Measurements from ENCODE around the gene BUB3.

The BUB3 gene

DNA sequence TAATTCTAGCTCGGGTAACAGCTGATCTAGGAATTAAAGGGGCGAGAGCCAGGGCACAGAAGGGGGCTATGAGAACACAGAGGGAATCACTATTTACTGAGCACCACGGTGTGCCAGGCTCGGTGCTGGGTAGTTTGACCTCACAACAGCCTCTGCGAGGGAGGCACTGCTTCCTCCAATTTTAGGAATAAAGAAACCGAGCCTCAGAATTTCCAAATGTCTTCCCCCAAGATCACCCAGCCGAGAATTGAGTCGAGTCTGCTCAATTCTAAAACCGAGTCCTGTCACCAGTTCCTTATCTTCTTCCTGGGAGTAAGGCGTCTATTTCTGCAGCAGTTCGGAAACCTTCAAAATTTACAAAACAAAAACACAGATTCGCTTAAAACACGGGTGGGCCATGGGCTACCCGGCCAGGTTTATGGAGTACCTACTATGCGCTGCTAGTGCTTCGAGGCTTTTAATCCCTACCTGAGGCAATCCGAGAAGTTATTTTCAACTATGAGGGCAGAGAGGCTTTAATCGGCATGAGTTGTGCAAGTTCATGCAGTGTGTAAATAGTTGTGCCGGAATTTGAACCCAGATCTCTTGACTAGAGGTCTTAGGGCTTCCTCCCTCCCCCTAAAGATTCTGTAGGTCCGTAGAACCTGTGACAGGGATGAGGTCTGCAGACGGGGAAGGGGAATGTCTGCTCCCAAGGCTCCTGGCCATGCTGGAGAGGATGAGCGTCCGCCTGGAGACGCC lies 7.1 kb upstream of the BUB3 start:
- Histone ChIP-seq H3F3A (ENCODE audit: low read depth) (no peaks in the 10 kb centered on the region), H3K9me2 (replicated peaks; ENCODE audit: low read depth, low read length) (no peaks in the 10 kb centered on the region), H3K36me3 (ENCODE audit: insufficient read depth, low read length) (no peaks in the 10 kb centered on the region), H3K9me3 (ENCODE audit: insufficient read depth, low read depth, low read length) (no peaks in the 10 kb centered on the region), H3K27me3 (ENCODE audit: insufficient read depth, low read length, poor library complexity, severe bottlenecking) (no peaks in the 10 kb centered on the region), H3K79me2 (ENCODE audit: insufficient read depth, low read length) (no peaks in the 10 kb centered on the region), H3K4me1 (ENCODE audit: insufficient read depth, low read length, poor library complexity, severe bottlenecking) (no peaks in the 10 kb centered on the region), H2AFZ (ENCODE audit: low read length) (no peak overlapping the region), H4K20me1 (ENCODE audit: insufficient read depth, low read length, poor library complexity, severe bottlenecking) (no peaks in the 10 kb centered on the region), H3K4me2 (ENCODE audit: low read depth, low read length, poor library complexity, severe bottlenecking) (no peak overlapping the region), H3K4me3 (ENCODE audit: low read length, poor library complexity, severe bottlenecking) (no peak overlapping the region), H3K9ac (ENCODE audit: low read depth, low read length, poor library complexity, severe bottlenecking) (no peak overlapping the region)
- no peak for TF ChIP-seq EZH2phosphoT487 (IDR thresholded peaks at IDR 0.05; ENCODE audit: borderline replicate concordance)

GRCh38 chr10:123147635-123148413 lies 6.4 kb upstream of the BUB3 start, which contains the start of gene HMX2:
Gene HMX2, plus strand, starts transcription at chr10:123148136. Its CDS starts 243 bp downstream, at chr10:123148379.
- H3K9me2 ChIP-seq (replicated peaks; ENCODE audit: low read depth, low read length): no peaks in the 10 kb centered on the region
- TF ChIP-seq, protein P1, sequence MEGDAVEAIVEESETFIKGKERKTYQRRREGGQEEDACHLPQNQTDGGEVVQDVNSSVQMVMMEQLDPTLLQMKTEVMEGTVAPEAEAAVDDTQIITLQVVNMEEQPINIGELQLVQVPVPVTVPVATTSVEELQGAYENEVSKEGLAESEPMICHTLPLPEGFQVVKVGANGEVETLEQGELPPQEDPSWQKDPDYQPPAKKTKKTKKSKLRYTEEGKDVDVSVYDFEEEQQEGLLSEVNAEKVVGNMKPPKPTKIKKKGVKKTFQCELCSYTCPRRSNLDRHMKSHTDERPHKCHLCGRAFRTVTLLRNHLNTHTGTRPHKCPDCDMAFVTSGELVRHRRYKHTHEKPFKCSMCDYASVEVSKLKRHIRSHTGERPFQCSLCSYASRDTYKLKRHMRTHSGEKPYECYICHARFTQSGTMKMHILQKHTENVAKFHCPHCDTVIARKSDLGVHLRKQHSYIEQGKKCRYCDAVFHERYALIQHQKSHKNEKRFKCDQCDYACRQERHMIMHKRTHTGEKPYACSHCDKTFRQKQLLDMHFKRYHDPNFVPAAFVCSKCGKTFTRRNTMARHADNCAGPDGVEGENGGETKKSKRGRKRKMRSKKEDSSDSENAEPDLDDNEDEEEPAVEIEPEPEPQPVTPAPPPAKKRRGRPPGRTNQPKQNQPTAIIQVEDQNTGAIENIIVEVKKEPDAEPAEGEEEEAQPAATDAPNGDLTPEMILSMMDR (conservative IDR thresholded peaks at IDR 0.05; ENCODE audit: low read length): no peak
- TF ChIP-seq EZH2phosphoT487 (IDR thresholded peaks at IDR 0.05; ENCODE audit: borderline replicate concordance): no peak
- no peak within 1 kb of the TSS for H3K4me3 ChIP-seq (ENCODE audit: low read length, poor library complexity, severe bottlenecking)
- no peaks in the 10 kb centered on the region for H3K4me1 ChIP-seq (ENCODE audit: insufficient read depth, low read length, poor library complexity, severe bottlenecking)
- no peaks in the 10 kb centered on the region for H3K79me2 ChIP-seq (ENCODE audit: insufficient read depth, low read length)
- no peaks in the 10 kb centered on the region for H3F3A ChIP-seq (ENCODE audit: low read depth)
- no peak within 1 kb of the TSS for H3K4me2 ChIP-seq (ENCODE audit: low read depth, low read length, poor library complexity, severe bottlenecking)
- H3K36me3 ChIP-seq (ENCODE audit: insufficient read depth, low read length): no peaks in the 10 kb centered on the region
- H3K9ac ChIP-seq (ENCODE audit: low read depth, low read length, poor library complexity, severe bottlenecking): no peak within 1 kb of the TSS
- no peak within 1 kb of the TSS for H2AFZ ChIP-seq (ENCODE audit: low read length)
- H3K27me3 ChIP-seq (ENCODE audit: insufficient read depth, low read length, poor library complexity, severe bottlenecking): no peaks in the 10 kb centered on the region
- H3K9me3 ChIP-seq (ENCODE audit: insufficient read depth, low read depth, low read length): no peaks in the 10 kb centered on the region
- H4K20me1 ChIP-seq (ENCODE audit: insufficient read depth, low read length, poor library complexity, severe bottlenecking): no peaks in the 10 kb centered on the region

DNA sequence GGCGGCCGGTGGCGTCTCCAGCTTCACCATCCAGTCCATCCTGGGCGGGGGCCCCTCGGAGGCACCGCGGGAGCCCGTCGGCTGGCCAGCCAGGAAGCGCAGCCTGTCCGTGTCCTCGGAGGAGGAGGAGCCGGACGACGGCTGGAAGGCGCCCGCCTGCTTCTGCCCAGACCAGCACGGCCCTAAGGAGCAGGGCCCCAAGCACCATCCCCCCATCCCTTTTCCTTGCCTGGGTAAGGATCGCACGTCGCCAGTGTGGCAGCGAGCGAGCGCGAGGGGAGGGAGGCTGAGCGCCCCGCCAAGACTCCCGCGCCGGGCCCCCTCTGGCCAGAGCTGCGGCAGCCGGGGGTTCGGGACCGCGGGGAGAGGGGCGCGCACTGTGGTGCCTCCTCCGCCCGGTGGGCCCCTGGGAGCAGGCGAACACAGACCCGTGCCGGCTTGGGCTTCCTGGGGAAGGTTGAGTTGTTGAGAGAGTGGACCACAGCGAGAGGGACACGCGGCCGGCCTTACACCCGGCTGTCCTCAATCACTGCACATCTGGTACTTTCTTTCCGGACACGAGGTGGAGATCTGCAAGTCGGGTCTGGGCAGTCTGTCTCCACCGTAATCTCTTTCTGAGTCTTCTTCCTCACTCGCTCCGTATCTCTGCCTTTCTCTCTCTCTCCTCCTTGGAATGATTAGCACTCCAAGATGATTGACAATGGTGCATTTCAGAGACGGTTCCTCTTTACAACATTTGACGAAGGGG lies 5.6 kb upstream of the BUB3 start:
- Histone ChIP-seq H3K4me3 (ENCODE audit: low read length, poor library complexity, severe bottlenecking) (no peak overlapping the region), H3K36me3 (ENCODE audit: insufficient read depth, low read length) (no peaks in the 10 kb centered on the region), H2AFZ (ENCODE audit: low read length) (no peak overlapping the region), H4K20me1 (ENCODE audit: insufficient read depth, low read length, poor library complexity, severe bottlenecking) (no peaks in the 10 kb centered on the region), H3K9ac (ENCODE audit: low read depth, low read length, poor library complexity, severe bottlenecking) (no peak overlapping the region), H3K9me2 (replicated peaks; ENCODE audit: low read depth, low read length) (no peaks in the 10 kb centered on the region), H3K4me2 (ENCODE audit: low read depth, low read length, poor library complexity, severe bottlenecking) (no peak overlapping the region), H3K4me1 (ENCODE audit: insufficient read depth, low read length, poor library complexity, severe bottlenecking) (peaks cover 3% of the 10 kb centered on the region), H3K27me3 (ENCODE audit: insufficient read depth, low read length, poor library complexity, severe bottlenecking) (no peaks in the 10 kb centered on the region), H3K9me3 (ENCODE audit: insufficient read depth, low read depth, low read length) (no peaks in the 10 kb centered on the region), H3K79me2 (ENCODE audit: insufficient read depth, low read length) (no peaks in the 10 kb centered on the region), H3F3A (ENCODE audit: low read depth) (no peaks in the 10 kb centered on the region)
- TF ChIP-seq, protein P1 (conservative IDR thresholded peaks at IDR 0.05; ENCODE audit: low read length): no peak
- no peak for TF ChIP-seq EZH2phosphoT487 (IDR thresholded peaks at IDR 0.05; ENCODE audit: borderline replicate concordance)
